ENCODE measurements around the gene DNAL1. TPM values are rescaled to one million over a fixed set of nuclear protein-coding genes. Genes with fewer than 3 reads are reported as not detected.
A peak's percentile ranks its signal among the peaks of the same experiment; 100 is the strongest.
"Not testable (repeated sequence)": the region's sequence is repeated elsewhere in the genome, so short reads cannot be mapped to it uniquely, and the experiment has no call there.

Gene DNAL1
- total RNA-seq, 1 donor from 2014 or later = 16.6 TPM

DNA sequence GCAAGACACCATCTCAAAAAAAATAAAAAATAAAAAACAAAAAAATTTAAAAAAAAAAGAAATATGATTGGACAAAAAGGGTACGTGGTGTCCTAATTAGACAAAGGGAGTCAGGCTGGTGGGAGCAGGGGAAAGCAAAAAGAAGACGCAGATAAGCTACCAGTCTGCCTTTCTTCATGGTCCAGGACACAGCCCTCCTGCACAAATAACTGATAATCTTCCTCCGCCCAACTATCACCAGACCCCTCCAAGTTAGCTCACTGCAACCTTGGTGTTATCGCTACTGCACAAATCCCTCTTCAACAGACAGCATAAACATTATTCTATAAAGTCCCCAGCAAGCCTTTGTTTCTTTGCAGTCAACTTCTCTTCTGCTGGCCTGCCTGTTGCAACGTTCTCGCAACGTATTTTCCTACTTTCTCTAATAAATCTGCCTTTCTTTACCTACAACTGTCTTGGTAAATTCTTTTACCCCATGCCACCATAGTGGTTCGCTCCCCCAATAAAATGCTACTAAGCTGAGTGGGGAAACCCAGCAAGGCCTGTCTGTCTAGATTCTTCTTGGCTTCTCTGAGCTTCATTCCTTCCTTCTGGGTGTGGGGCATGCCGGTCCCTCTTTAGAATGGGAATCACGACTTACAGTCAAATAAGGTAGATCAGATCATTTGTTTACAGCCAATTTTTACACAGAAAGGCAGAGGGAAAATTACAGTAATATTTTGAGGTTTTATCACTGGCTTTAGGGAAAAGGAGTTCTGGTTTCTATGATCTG lies 14.6 kb upstream of the DNAL1 start:
- no peaks in the 10 kb centered on the region for H3K9me3 ChIP-seq
- no peak for DNase-seq
- H3K27me3 ChIP-seq = no peaks in the 10 kb centered on the region
- H3K4me1 ChIP-seq = peaks cover 7% of the 10 kb centered on the region
- intact Hi-C loops (cut with DNase I) = loop anchor here (5.0 kb wide), 1 partner anchor 118 kb away; no protein-coding TSS in a partner anchor
- H3K36me3 ChIP-seq = no peaks in the 10 kb centered on the region
- H3K27ac ChIP-seq = no peak overlapping the region
- no peak for ATAC-seq
- TF ChIP-seq, protein P1, sequence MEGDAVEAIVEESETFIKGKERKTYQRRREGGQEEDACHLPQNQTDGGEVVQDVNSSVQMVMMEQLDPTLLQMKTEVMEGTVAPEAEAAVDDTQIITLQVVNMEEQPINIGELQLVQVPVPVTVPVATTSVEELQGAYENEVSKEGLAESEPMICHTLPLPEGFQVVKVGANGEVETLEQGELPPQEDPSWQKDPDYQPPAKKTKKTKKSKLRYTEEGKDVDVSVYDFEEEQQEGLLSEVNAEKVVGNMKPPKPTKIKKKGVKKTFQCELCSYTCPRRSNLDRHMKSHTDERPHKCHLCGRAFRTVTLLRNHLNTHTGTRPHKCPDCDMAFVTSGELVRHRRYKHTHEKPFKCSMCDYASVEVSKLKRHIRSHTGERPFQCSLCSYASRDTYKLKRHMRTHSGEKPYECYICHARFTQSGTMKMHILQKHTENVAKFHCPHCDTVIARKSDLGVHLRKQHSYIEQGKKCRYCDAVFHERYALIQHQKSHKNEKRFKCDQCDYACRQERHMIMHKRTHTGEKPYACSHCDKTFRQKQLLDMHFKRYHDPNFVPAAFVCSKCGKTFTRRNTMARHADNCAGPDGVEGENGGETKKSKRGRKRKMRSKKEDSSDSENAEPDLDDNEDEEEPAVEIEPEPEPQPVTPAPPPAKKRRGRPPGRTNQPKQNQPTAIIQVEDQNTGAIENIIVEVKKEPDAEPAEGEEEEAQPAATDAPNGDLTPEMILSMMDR (IDR thresholded peaks at IDR 0.05) = no peak
- H3K4me3 ChIP-seq = no peak overlapping the region

DNA sequence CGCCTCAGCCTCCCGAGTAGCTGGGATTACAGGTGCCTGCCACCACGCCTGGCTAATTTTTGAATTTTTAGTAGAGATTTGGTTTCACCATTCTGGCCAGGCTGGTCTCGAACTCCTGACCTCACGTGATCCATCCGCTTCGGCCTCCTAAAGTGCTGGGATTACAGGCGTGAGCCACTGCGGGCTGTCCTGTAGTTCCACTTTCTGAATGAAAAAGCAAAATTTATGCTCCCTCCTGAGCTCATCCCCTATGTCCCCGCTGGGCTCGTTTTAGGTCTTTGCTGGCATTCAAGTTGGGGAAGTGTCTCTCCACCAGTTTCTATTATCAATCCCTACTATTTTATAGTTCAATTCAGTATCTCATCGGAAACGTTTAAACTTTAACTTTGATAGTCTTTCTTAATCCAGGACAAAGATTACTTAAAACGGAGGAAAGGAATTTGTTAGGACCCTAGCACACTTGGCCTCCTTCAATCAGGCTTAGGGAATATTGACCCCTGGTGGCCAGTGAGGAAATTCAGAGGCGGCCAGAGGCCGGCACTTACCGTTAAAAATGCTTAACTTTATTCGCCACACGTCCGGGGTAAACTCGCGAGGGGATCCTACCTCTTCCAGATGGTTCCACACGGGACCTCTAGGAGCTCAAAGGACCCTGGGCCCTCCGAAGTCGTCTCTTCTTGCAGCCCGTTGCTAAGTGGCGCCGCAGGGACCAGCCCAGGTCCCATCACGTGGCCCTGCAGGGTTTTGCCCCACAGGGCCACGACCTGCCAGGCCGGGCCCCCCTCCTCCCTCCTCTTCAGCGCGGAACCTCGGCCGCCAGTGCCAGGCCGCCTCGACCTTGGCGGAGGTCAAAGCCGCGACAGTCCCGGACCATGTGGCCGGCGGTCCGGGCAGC lies 11.4 kb upstream of the DNAL1 start:
- TF ChIP-seq, protein P1 (IDR thresholded peaks at IDR 0.05) = peak; percentile 89
- no peaks in the 10 kb centered on the region for H3K27me3 ChIP-seq
- peak; percentile 84 for DNase-seq
- intact Hi-C loops (cut with DNase I) = loop anchor here (5.0 kb wide), 1 partner anchor 121 kb away; no protein-coding TSS in a partner anchor
- H3K4me1 ChIP-seq = peaks cover 7% of the 10 kb centered on the region
- peak; percentile 91 for ATAC-seq
- H3K27ac ChIP-seq = peak overlapping the region; percentile 53
- H3K9me3 ChIP-seq = no peaks in the 10 kb centered on the region
- H3K36me3 ChIP-seq = no peaks in the 10 kb centered on the region
- H3K4me3 ChIP-seq = peak overlapping the region; percentile 59

DNA sequence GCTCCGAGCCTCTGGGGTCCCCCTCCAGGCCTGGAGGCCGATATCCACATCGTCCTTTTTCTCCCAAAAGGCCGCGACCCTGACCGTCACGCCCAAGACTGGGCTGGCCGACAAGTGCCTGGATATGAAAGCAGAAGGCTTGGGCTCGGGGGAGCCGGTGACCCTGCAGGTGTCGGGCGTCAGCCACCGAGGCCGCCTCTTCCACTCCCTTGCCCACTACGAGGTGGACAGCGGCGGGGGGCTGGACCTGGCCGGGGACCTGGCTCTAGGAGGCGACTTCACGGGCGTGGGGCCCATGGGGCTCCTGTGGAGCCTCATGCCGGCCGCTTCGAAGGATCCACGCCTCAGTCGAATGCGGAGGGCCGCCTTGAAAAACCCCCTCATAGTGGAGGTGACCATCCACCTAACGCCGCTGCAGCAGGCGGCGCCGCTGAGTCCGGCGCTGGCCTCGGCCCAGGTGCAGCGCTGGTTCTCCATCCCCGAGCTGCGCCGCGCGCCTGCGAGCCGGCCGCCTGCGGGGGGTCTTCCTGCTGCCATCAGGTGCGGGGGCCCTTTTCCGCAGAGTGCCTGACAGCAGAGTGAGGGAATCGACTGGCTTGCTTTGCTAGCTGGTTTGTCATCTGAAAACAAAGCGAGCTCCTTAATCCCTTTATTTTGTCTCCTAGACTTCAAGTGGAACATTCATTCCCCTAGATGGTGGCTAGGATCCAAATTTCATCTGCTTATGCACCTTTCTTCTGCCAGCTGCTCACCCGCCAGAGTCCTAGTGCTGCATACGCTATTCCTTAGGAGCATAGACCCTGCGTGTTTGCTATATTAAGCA lies 10.6 kb upstream of the DNAL1 start:
- intact Hi-C loops (cut with DNase I) = loop anchor here (5.0 kb wide), 1 partner anchor 122 kb away; no protein-coding TSS in a partner anchor
- TF ChIP-seq, protein P1 (IDR thresholded peaks at IDR 0.05) = peak; percentile 30
- ATAC-seq = peak; percentile 82
- peak; percentile 75 for DNase-seq
- peak overlapping the region; percentile 53 for H3K27ac ChIP-seq
- H3K4me3 ChIP-seq = peak overlapping the region; percentile 59
- H3K4me1 ChIP-seq = peaks cover 7% of the 10 kb centered on the region
- no peaks in the 10 kb centered on the region for H3K9me3 ChIP-seq
- no peaks in the 10 kb centered on the region for H3K27me3 ChIP-seq
- no peaks in the 10 kb centered on the region for H3K36me3 ChIP-seq

DNA sequence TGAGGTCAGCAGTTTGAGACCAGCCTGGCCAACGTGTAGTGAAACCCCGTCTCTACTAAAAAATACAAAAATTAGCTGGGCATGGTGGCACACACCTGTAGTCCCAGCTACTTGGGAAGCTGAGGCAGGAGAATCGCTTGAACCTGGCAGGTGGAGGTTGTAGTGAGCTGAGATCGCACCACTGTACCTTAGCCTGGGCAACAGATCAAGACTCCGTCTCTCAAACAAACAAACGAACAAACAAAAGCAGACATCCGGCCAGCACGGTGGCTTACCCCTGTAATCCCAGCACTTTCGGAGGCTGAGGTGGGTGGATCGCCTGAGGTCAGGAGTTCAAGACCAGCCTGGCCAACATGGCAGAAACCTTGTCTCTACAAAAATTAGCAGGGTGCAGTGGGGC lies 8.4 kb upstream of the DNAL1 start:
- H3K27me3 ChIP-seq; ATAC-seq; H3K4me3 ChIP-seq; H3K9me3 ChIP-seq; H3K4me1 ChIP-seq; H3K27ac ChIP-seq; intact Hi-C loops (cut with DNase I); H3K36me3 ChIP-seq; DNase-seq: not testable (repeated sequence)

DNA sequence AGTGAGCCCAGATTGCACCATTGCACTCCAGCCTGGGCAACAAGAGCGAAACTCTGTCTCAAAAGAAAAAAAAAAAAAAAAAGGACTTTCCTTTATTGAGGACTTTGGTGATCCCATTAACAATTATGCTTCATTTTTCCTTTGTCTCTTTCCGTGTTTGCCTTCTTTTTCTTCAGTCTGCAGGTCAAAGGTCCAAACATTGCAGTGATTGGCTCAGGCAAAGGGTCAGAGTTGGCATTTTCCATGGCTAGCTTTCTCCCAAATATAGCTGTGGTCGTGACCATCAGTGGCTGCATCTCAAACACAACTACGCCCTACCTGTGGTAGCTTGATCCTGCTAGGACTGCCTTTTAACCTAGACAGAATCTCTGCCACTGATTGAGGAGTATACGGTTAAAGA lies 7.0 kb upstream of the DNAL1 start:
- ATAC-seq (no peak), DNase-seq (no peak)
- H3K4me1 ChIP-seq = peaks cover 7% of the 10 kb centered on the region
- intact Hi-C loops (cut with DNase I) = no loop called here
- H3K36me3 ChIP-seq = no peaks in the 10 kb centered on the region
- no peak overlapping the region for H3K27ac ChIP-seq
- H3K27me3 ChIP-seq = no peaks in the 10 kb centered on the region
- TF ChIP-seq, protein P1 (IDR thresholded peaks at IDR 0.05) = no peak
- H3K9me3 ChIP-seq = no peaks in the 10 kb centered on the region
- H3K4me3 ChIP-seq = no peak overlapping the region
